ENCODE results near the gene ADAM29.

ADAM29 gene

GRCh38 chr4:174882317-174882992, 35.7 kb upstream of the ADAM29 start:
- no peak overlapping the region for H3K4me3 ChIP-seq (ENCODE audit: low read depth, low read length)
- no peak for TF ChIP-seq CTCF (IDR thresholded peaks at IDR 0.05; ENCODE audit: low read depth, low read length)

- no peak for TF ChIP-seq CTCF (IDR thresholded peaks at IDR 0.05; ENCODE audit: low read depth, low read length)
- no peak overlapping the region for H3K4me3 ChIP-seq (ENCODE audit: low read depth, low read length)
Measured at GRCh38 chr4:174907508-174907907, 10.7 kb upstream of the ADAM29 start.

GRCh38 chr4:174910271-174910670, 7.9 kb upstream of the ADAM29 start:
- H3K4me3 ChIP-seq (ENCODE audit: low read depth, low read length) = no peak overlapping the region
- TF ChIP-seq CTCF (IDR thresholded peaks at IDR 0.05; ENCODE audit: low read depth, low read length) = no peak

GRCh38 chr4:174912919-174913543, 5.1 kb upstream of the ADAM29 start:
- H3K4me3 ChIP-seq (ENCODE audit: low read depth, low read length) = no peak overlapping the region
- no peak for TF ChIP-seq CTCF (IDR thresholded peaks at IDR 0.05; ENCODE audit: low read depth, low read length)

GRCh38 chr4:174919886-174920423, 1.8 kb downstream of the ADAM29 start:
- H3K4me3 ChIP-seq (ENCODE audit: low read depth, low read length) = no peak overlapping the region
- no peak for TF ChIP-seq CTCF (IDR thresholded peaks at IDR 0.05; ENCODE audit: low read depth, low read length)

- H3K4me3 ChIP-seq (ENCODE audit: low read depth, low read length) = no peak overlapping the region
- TF ChIP-seq CTCF (IDR thresholded peaks at IDR 0.05; ENCODE audit: low read depth, low read length) = no peak
Measured at GRCh38 chr4:174926958-174927357, 8.8 kb downstream of the ADAM29 start.

GRCh38 chr4:174928174-174928573, 10.0 kb downstream of the ADAM29 start:
- H3K4me3 ChIP-seq (ENCODE audit: low read depth, low read length) = no peak overlapping the region
- TF ChIP-seq CTCF (IDR thresholded peaks at IDR 0.05; ENCODE audit: low read depth, low read length) = no peak

Data from WI38 (cell line).